NCI-H1694 treated with DMSO at 0.1 percent for 48 hours (cell line): ENCODE data around the gene SARDH.
A peak's percentile ranks its signal among the peaks of the same experiment; 100 is the strongest.
"Not testable (repeated sequence)": the region's sequence is repeated elsewhere in the genome, so short reads cannot be mapped to it uniquely, and the experiment has no call there.

Source experiments
- DNase-seq: peaks from one replicate; lab custom pipeline; 2025; lab: John Stamatoyannopoulos, UW

Gene SARDH

DNA sequence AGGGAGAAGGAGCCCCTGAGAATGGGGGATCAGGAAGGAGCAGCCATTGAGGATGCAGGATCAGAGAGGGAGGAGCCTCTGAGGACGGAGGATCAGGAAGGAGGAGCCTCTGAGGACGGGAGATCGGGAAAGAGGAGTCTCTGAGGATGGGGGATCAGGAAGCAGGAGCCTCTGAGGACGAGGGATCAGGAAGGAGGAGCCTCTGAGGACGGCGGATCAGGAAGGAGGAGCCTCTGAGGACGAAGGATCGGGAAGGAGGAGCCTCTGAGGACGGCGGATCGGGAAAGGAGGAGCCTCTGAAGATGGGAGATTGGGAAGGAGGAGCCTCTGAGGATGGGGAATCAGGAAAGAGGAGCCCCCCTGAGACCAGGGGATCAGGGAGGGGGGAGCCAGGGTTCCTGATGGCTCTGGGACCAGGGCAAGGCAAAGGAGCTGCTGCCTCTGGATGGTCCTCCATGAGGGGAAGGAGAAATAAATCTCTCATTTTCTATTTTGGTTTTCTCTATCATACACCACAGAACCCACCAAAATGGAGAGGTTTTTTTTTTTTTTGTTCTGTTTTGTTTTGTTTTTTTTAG lies 22.6 kb upstream of the SARDH start:
- DNase-seq, result no peak

DNA sequence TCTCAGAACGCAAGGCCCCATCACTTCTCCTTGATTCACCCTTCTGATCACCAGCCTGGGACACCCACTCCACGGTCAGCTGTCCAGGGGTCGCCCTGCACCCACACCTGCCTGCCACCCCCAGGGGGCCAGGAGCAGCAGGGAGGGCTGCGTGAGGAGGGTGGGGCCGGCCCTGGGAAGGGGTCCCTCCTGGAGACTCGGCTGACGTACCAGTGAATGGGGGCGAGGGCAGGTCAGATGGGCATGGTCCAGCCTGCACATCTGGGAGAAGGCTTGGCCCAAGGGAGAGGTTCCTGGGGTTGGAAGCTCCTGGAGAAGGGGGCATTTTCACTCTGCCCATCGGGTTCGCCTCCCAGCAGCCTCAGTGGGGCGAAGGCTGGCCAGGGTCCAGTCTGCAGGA lies 21.8 kb upstream of the SARDH start:
- no peak for DNase-seq

DNA sequence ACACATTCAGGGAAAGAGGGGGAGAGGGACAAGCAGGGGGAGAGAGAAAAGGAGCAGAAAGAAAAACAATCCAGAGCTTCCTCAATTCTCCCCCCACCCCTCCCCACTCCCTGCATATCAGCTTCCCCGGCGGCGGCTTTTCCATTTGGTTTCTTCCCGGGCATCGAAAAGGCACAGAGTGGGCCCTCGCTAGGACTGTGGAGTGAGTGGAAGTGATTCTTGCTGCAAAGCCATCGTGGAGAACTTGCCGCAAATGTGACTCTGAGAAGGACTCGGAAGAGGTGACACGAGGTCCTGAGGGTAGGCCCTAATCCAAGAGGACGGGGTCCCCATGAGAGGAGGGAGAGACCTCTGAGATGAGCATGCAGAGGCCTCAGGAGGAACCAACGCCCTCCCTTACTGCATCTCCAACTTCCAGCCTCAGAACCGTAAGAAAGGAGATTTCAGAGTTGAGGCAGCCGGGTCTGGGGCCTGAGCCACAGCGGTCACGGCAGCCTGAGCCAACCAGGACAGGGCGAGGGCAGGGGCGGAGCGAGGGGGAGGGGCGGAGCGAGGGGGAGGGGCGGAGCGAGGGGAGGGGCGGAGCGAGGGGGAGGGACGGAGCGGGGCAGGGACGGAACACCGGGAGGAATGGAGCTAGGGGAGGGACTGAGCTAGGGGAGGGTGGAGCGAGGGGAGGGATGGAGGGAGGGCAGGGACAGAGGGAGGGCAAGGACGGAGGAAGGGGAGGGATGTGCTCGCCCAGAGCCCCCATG lies 21.2 kb upstream of the SARDH start:
- no peak for DNase-seq

DNA sequence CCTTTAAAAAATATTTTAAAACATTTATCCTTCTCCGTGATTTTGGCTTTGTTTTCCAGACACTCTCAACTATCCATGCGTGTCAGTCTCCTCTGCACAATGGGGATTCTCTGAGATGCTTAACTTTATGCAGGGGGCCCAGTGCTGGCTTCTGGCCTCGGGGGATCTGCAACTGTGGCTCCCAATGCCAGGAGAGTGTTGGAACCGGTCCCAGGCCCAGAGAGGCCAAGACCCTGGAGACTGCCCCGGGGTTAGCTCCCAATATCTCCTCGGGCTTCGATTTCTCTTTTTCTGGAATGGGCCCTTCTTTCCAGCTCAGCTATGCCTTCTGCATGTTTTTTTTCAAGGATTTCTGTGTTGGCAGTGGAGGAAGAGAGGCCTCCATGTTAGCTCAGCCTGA lies 20.1 kb upstream of the SARDH start:
- DNase-seq, result no peak

DNA sequence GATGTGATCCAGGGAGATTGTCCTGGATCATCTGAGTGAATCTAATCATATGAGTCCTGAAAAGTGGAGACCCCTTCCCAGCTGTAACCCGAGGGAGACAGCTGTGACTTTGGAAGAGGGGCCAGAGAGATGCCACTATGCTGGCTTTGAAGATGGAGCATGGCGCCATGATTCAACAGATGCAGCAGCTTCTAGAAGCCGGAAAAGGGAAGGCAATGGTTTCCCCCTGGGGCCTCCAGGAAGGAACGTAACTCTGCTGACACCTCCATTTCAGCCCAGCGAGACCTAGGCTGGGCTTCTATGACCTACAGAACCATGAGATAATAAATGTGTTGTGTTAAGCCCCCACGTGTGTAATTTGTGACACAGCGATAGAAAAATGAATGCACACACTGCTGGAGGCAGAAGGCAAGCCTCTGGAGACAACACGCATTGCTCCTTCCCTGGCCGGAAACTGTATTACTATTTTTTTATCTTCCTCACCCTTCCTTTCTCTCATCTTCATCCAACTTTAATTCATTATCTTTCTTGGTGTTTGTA lies 16.6 kb upstream of the SARDH start:
- DNase-seq, result no peak

DNA sequence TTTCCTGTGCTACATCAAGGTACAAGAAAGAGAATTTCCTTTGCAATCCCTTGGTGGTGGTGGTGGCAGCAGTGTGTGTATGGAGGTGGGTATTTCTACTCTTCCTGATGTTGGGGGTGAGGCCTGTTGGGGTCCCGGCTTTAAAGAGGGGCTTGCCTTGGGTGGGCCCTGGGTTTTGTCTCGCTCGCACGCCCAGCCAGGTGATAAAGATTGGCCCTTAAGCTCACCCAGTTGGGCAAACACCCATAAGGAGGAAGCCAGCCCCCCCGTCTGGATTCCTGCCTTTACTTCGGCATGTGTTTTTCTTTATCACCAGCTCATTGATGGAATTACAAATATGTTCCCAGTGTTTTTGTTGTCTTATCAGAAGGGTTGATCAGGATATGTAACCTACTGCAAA lies 16.0 kb upstream of the SARDH start:
- DNase-seq, result no peak

DNA sequence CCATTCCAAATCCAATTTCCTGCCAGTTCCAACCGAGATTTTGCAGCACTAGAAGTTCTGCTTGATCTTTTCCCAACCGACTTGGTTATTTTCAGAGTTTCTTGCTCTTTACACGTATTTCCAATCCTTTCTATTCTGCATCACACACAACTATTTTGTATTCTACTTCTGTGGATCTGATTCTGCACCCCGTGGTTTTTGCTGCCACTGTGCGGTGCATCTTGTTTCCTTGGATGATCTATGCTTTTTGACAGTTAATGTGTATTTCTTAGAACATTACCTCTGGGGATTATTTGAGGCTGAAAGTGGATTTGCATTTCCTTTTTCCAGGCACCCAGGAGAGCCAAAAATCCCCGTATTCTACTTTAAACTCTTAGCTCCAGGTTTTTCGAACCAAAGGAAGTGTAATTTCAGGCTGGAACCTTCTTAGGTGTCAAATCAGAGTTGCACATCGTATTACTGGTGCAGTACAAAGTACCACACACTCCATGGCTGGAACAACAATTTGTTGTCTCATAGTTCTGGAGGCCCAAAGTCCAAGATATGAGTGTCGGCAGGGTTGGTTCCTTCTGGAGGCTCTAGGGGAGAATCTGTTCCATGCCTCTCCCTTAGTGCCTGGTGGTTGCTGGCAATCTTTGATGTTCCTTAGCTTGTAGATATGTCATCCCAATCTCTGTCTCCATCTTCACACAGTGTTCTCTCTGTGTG lies 14.7 kb upstream of the SARDH start:
- no peak for DNase-seq

DNA sequence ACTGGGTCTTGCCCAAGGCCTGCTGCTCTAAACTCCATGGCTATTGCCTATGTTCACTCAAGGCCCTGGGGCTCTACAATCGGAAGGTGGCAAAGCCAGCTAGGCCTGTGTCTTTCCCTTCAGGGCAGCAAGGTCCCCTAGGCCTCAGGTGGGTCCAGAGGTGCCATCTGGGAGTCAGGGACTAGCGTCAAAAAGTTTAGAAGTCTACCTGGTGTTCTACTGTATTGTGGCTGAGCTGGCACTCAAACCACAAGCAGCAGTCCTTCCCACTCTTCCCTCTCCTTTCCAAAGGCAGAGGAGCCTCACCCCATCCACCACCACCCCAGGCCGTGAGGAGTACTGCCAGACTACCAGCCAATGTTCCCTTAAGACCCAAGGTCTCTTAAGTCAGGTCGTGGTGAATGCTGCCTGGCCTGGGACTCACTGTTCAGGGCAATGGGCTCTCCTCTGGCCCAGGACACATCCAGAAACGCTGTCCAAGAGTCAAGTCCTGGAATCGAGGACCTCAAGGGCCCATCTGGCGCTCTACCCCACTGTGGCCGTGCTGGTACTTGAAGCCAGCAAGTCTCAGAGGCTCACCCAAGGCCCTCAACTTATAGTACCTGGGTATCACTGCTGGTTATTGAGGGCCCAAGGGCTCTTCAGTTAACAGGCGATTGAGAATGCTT lies 13.0 kb upstream of the SARDH start:
- no peak for DNase-seq

DNA sequence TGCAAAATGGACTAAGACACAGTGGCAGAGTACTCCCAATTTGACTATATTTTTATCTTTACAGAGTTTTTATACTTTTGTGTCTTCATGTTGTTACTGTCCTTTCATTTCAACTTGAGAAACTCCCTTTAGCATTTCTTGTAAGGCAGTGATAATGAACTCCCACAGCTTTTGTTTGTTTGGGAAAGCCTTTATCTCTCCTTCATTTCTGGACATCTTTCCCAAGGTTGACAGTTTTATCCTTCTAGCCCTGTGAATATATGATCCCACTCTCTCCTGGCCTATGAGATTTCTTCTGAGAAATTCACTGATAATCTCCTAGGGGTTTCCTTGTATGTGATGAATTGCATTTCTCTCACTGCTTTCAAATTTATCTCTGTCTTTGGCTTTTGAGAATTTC lies 9.2 kb upstream of the SARDH start:
- no peak for DNase-seq

DNA sequence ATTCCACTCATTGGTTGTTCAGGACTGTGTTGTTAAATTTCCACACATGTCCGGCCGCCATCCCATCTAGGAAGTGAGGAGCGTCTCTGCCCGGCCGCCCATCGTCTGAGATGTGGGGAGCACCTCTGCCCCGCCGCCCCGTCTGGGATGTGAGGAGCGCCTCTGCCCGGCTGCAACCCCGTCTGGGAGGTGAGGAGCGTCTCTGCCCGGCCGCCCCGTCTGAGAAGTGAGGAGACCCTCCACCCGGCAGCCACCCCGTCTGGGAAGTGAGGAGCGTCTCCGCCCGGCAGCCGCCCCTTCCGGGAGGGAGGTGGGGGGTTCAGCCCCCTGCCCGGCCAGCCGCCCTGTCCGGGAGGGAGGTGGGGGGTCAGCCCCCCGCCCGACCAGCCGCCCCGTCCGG lies 6.4 kb upstream of the SARDH start:
- DNase-seq, result not testable (repeated sequence)

DNA sequence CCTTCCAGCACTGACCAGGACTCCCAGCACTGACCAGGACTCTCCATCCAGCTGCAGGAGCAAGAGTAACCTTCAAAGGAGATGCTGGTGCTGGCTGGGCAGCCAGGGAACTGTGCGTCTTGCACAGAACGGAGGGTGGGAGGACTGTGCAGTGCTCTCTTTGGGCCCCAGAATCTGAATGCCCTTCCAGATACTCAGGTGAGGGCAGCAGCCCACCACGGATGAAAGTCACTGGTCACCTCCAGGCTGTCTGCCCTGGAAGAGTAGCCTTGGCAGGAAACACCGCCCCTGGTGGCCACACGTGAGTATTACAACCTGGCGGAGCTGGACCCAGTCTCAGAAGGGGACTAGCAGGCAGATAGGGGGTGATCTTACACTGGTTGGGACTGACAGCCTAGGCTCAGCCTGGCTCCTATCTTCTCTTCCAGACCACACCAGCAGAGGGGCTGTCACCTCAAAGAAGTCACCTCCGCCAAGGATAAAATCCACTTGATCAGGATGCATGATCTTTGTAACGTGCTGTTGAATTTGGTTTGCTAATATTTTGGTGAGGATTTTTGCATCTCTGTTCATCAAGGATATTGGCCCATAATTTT lies 4.8 kb upstream of the SARDH start:
- DNase-seq, result peak; percentile 84

DNA sequence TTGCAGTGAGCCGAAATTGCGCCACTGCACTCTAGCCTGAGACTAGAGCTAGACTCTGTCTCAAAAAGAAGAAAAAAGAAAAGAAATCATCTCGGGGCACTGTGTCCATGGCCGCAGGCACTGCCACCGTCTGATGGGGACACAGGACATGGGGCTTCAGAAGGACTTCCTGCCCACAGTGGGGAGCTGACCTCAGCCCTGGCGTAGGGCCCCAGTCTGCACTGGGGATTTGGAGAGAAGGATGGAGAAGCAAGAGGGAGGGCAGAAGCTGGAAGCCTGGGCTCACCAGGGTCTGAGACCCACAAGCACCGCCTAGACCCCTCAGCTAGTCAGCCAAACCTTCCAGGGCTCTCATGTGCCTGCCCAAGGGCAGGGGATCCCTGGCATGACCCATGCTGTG lies 4.1 kb upstream of the SARDH start:
- no peak for DNase-seq

DNA sequence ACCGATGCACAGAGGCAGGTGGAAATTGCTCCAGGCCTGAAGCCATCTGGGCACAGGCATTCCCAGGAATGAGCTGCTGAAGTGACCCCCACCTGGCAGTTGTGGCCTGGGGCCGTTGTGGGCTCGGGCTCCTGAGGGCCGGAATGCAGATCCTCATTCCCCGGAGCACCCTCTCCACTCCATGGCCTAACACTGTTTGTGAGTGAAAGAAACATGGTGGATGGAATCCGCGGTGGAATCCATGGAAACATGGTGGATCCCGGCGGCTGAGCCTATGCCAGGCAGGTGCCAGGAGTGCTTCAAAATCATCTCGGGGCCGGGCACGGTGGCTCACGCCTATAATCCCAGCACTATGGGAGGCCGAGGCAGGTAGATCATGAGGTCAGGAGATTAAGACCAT lies 3.6 kb upstream of the SARDH start:
- DNase-seq, result no peak

DNA sequence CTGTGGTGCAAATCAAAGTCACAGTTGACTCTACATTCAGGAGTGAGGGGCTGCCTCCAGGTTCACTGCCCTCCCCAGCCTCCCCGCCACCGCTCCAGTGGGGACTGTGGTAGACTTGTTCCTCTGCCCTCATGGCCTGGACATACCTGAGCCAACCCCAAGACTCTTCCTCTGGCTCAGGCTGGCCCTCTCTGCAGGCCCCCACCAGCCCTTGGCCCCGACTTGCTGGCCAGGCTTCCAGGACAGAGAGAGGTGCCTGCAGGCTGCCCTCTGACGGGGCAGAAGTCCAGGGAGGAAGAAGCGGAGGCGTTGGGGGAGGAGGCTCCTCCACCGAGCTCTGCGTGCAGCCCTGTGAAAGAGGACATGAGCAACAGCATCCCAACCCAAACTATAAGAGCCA lies 2.8 kb upstream of the SARDH start:
- no peak for DNase-seq

DNA sequence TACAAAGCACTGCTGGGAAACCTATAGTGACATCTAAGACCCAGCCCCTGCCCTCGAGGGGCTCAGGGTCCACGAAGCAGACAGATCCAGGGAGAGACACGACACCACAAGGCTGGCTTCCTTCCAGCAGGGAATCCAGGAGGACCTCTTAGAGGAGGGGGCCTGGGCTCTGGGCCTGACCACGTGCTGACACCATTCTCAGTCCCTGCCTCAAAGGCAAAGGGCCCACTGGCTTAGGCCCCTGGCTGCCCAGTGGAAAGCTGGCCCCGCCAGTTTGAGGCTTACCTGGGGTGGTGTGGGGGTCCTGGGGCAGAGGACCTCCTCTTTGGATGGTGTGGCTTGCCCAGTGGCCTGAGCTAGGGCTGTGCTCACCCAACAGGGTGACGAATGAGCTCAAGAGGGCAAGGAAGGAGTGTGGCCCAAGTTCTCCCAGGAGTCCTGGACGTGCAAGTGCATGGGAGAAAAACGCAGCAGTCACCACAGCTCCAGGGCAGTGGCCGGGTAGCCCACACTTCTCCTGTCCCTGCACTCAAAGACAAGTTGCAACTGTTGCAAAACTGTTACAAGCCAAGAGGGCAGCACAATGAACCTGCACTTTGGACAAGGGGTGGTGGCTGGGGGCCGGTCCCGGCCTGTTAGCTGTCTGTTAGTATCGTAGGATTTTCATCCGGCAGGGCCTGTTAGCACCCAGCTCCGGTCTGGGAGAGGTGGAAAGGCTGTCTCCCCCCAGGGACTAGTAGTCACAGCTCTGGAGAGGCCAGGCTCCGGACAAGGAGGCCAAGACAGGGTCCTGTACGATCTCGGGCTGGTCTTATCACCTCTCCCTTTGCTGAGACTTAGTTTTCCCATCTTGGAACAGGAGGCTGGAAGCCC lies 1.5 kb upstream of the SARDH start:
- DNase-seq, result no peak

DNA sequence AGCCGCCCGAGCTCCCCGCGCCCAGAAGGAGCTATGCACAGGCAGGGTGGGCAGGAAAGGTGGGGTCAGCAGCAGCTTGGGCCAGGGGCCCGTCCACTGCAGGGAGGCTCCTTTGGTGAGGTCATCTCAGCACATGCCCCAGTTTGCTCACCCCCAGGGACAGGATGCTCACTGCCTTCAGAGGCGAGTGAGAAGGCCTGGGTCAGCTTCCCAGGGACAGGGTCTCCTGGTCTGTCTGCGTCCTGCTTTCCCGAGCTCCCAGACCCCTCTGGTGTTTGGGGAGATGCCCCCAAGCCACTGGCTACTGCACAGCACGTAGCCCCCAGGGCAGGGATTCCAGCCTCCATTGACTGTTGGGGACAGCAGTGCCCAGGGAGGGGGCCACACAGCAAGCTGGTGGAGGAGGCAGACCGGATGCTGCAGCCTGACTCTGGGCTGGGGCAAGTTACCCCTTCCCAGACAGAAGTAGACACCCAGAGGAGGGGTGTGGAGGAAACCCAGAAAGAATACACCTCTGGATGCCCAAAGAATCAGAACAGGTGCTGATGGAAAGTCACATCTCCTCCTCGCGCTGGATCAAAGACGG lies 581 bp upstream of the SARDH start:
- DNase-seq, result no peak

DNA sequence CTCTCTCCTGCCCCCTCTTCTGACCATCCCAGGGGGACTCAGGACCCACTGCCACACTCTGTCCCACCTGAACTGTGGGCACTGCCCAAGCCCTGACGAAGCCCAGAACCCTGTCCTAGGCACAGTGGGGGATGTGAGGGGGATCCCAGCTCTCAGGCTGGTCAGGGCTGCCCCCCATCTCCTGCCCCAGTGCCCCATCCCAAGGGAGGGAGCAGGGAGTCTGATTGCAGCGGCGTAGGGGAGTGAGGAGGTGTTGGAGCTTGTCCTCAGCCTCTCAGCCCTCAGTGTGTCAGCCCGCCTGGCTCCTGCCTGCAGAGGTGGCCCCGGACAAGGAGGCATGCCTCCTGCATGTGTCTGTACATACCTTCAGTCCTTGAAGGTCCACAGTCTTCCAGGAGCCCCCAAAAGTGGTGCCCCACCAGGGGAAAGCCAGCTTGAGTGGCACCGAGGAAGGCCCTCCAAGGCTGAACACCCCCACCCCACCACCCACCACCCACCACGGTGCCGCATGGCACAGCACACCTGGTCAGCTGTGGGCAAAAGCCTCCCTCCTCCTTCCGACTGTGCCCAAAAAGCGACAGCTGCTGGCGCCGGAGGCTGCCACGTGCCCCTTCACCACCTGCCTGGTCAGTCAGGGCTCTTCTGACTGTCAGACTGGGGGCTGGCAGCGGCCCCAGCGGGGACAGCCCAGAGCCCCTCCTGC lies 930 bp downstream of the SARDH start:
- no peak for DNase-seq

DNA sequence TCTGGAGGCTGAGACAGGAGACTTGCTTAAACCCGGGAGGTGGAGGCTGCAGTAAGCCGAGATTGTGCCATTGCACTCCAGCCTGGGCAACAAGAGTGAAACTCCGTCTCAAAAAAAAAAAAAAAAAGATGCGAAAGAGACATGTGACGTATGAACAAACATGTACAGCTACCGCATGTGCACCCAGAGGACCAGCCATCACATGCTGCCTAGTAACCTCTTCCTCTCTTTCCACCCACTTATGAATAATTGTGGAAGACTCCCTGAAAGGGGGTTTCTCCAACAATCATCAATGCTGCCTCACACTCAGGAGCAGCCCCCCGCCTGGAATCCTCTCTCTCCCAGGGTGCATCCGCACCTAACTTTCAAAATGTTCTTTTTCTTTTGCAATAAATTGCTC lies 2.2 kb downstream of the SARDH start:
- no peak for DNase-seq

DNA sequence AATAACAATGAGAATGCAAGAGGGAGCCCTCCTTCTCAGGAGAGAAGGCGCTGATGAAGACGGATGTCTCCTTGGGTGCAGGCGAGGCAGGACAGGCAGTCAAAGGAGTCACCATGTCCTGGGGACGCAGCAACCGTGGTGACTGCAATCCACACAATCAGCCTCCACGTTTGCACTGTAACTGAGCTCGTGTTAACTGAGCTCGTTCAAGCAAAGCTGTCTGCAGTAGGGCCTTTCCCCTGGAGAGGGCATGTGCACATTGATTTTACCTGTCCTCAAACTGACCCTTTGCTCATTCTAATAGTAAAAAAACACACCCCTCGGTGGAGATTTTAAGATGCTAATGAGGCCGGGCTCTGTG lies 2.8 kb downstream of the SARDH start:
- DNase-seq, result no peak
